Activated CD4-positive, alpha-beta T cell treated with anti-CD3 and anti-CD28 coated beads, Interleukin-2, amount 10 ng/mL, durations not matched to agents 7 days and 5 days (primary cell): ENCODE data around the gene KPNA6. TPM values are rescaled to one million over a fixed set of nuclear protein-coding genes. Genes with fewer than 3 reads are reported as not detected.
A peak's percentile ranks its signal among the peaks of the same experiment; 100 is the strongest.
"Not testable (repeated sequence)": the region's sequence is repeated elsewhere in the genome, so short reads cannot be mapped to it uniquely, and the experiment has no call there.

Experiments
- CTCF ChIA-PET: fragments of 350-600 bp; sonication (Branson Sonifier 250); formaldehyde crosslinking; loops from one replicate; lab custom pipeline; 2021; ENCODE audit warnings: antibody characterized with exemption; lab: Charles Lee
- POLR2A ChIA-PET: fragments of 350-600 bp; sonication (Branson Sonifier 250); formaldehyde crosslinking; loops from one replicate; lab custom pipeline; 2021; ENCODE audit warnings: antibody characterized with exemption; lab: Charles Lee
- DNase-seq: peaks from one replicate; pipeline ENCODE4 v3.0.0-alpha.2; 2020
- H3K27ac Mint-ChIP-seq: one replicate; pipeline ENCODE4 v1.8.0; 2021; ENCODE audit warnings: mild to moderate bottlenecking, moderate library complexity, mixed read lengths
- H3K27me3 Mint-ChIP-seq: one replicate; pipeline ENCODE4 v1.8.0; 2021; ENCODE audit warnings: mixed read lengths
- H3K36me3 Mint-ChIP-seq: one replicate; pipeline ENCODE4 v1.8.0; 2021; ENCODE audit warnings: low read depth, mixed read lengths
- H3K4me1 Mint-ChIP-seq: one replicate; pipeline ENCODE4 v1.8.0; 2021; ENCODE audit warnings: mixed read lengths
- H3K4me3 Mint-ChIP-seq: one replicate; pipeline ENCODE4 v1.8.0; 2021; ENCODE audit warnings: mild to moderate bottlenecking, moderate library complexity, mixed read lengths
- H3K9me3 Mint-ChIP-seq: one replicate; pipeline ENCODE4 v1.8.0; 2021; ENCODE audit warnings: mixed read lengths
- total RNA-seq, 2 experiments: library from RNA; stranded (reverse); gene quantifications; one replicate each; pipeline ENCODE4 v1.2.3, GENCODE V29; 2021

Gene KPNA6
- total RNA-seq, 2 experiments from 2014 or later: 64.8 to 64.9 TPM

- H3K27ac Mint-ChIP-seq: no peak overlapping the region
- no peaks in the 10 kb centered on the region for H3K27me3 Mint-ChIP-seq
- no peak overlapping the region for H3K4me3 Mint-ChIP-seq
- H3K4me1 Mint-ChIP-seq: peaks cover 6% of the 10 kb centered on the region
- H3K9me3 Mint-ChIP-seq: no peaks in the 10 kb centered on the region
- no peak for DNase-seq
- H3K36me3 Mint-ChIP-seq: peaks cover 11% of the 10 kb centered on the region
- ChIA-PET CTCF (interaction anchor here (0.9 kb wide), 1 partner anchor 20 kb away, joined by 3 read pairs; no protein-coding TSS in a partner anchor), POLR2A (no interaction called here)
These were observed 3.7 kb upstream of the KPNA6 start for GRCh38 chr1:32104127-32104526.

- Mint-ChIP-seq H3K27ac (no peak overlapping the region), H3K4me3 (no peak overlapping the region), H3K36me3 (peaks cover 10% of the 10 kb centered on the region), H3K9me3 (no peaks in the 10 kb centered on the region), H3K4me1 (peaks cover 13% of the 10 kb centered on the region), H3K27me3 (no peaks in the 10 kb centered on the region)
- DNase-seq: no peak
- ChIA-PET CTCF (interaction anchor here (0.6 to 0.8 kb wide), 2 partner anchors 9 to 49 kb away, joined by 3 to 5 read pairs; no protein-coding TSS in a partner anchor), POLR2A (no interaction called here)
These were observed 2.5 kb upstream of the KPNA6 start for GRCh38 chr1:32105338-32105737.

GRCh38 chr1:32106663-32107275 lies 1.1 kb upstream of the KPNA6 start:
- peak overlapping the region; percentile 33 for H3K4me3 Mint-ChIP-seq
- H3K9me3 Mint-ChIP-seq: no peaks in the 10 kb centered on the region
- H3K36me3 Mint-ChIP-seq: peaks cover 6% of the 10 kb centered on the region
- DNase-seq: no peak
- ChIA-PET POLR2A (no interaction called here), CTCF (interaction anchor here (0.6 kb wide), 2 partner anchors 469 to 844 kb away, joined by 3 read pairs; no protein-coding TSS in a partner anchor)
- H3K27me3 Mint-ChIP-seq: no peaks in the 10 kb centered on the region
- H3K4me1 Mint-ChIP-seq: peaks cover 28% of the 10 kb centered on the region
- H3K27ac Mint-ChIP-seq: peak overlapping the region; percentile 78

- Mint-ChIP-seq H3K4me3 (peak overlapping the region; percentile 1), H3K9me3 (no peaks in the 10 kb centered on the region), H3K36me3 (peaks cover 12% of the 10 kb centered on the region), H3K27ac (peak overlapping the region; percentile 26), H3K4me1 (peaks cover 53% of the 10 kb centered on the region), H3K27me3 (no peaks in the 10 kb centered on the region)
- ChIA-PET POLR2A (interaction anchor here (0.5 to 0.7 kb wide), 3 partner anchors 38 to 286 kb away, joined by 3 read pairs; partner anchors contain the start of gene TMEM39B), CTCF (interaction anchor here (0.5 to 1.4 kb wide), 5 partner anchors 8 to 63 kb away, joined by 3 to 4 read pairs (median 3); no protein-coding TSS in a partner anchor)
- no peak for DNase-seq
These were observed 3.3 kb downstream of the KPNA6 start for GRCh38 chr1:32111040-32111623.

GRCh38 chr1:32111789-32112188 lies 3.9 kb downstream of the KPNA6 start:
- H3K27me3 Mint-ChIP-seq: no peaks in the 10 kb centered on the region
- peaks cover 57% of the 10 kb centered on the region for H3K4me1 Mint-ChIP-seq
- no peak overlapping the region for H3K27ac Mint-ChIP-seq
- H3K36me3 Mint-ChIP-seq: peaks cover 12% of the 10 kb centered on the region
- H3K9me3 Mint-ChIP-seq: no peaks in the 10 kb centered on the region
- POLR2A ChIA-PET: interaction anchor here (0.6 to 0.7 kb wide), 2 partner anchors 39 to 81 kb away, joined by 3 read pairs; partner anchors contain the start of gene TMEM39B
- H3K4me3 Mint-ChIP-seq: no peak overlapping the region
- DNase-seq: no peak
- CTCF ChIA-PET: interaction anchor here (0.5 to 1.7 kb wide), 3 partner anchors 8 to 16 kb away, joined by 3 to 4 read pairs (median 4); no protein-coding TSS in a partner anchor

- peak overlapping the region; percentile 58 for H3K27ac Mint-ChIP-seq
- H3K4me1 Mint-ChIP-seq: peaks cover 53% of the 10 kb centered on the region
- H3K27me3 Mint-ChIP-seq: no peaks in the 10 kb centered on the region
- CTCF ChIA-PET: interaction anchor here (0.7 to 1.7 kb wide), 4 partner anchors 15 to 505 kb away, joined by 3 to 4 read pairs (median 3); no protein-coding TSS in a partner anchor
- H3K36me3 Mint-ChIP-seq: peaks cover 12% of the 10 kb centered on the region
- H3K9me3 Mint-ChIP-seq: no peaks in the 10 kb centered on the region
- POLR2A ChIA-PET: no interaction called here
- no peak overlapping the region for H3K4me3 Mint-ChIP-seq
- DNase-seq: peak; percentile 7
These were observed 5.0 kb downstream of the KPNA6 start for GRCh38 chr1:32112806-32113375.

- H3K27me3 Mint-ChIP-seq, POLR2A ChIA-PET, H3K9me3 Mint-ChIP-seq, DNase-seq, H3K27ac Mint-ChIP-seq, H3K4me3 Mint-ChIP-seq: not testable (repeated sequence)
- Mint-ChIP-seq H3K36me3 (peaks cover 11% of the 10 kb centered on the region), H3K4me1 (peaks cover 57% of the 10 kb centered on the region)
- CTCF ChIA-PET: interaction anchor here (0.7 to 1.7 kb wide), 3 partner anchors 14 to 506 kb away, joined by 3 to 4 read pairs (median 3); no protein-coding TSS in a partner anchor
These were observed 5.6 kb downstream of the KPNA6 start for GRCh38 chr1:32113436-32113835.

- peaks cover 54% of the 10 kb centered on the region for H3K4me1 Mint-ChIP-seq
- H3K27ac Mint-ChIP-seq: no peak overlapping the region
- H3K36me3 Mint-ChIP-seq: peaks cover 9% of the 10 kb centered on the region
- ChIA-PET POLR2A (interaction anchor here (0.6 kb wide), 2 partner anchors 24 to 142 kb away, joined by 3 read pairs; no protein-coding TSS in a partner anchor), CTCF (no interaction called here)
- H3K4me3 Mint-ChIP-seq: no peak overlapping the region
- no peaks in the 10 kb centered on the region for H3K27me3 Mint-ChIP-seq
- no peak for DNase-seq
- H3K9me3 Mint-ChIP-seq: no peaks in the 10 kb centered on the region
These were observed 6.6 kb downstream of the KPNA6 start for GRCh38 chr1:32114420-32114819.

GRCh38 chr1:32115496-32115895 lies 7.6 kb downstream of the KPNA6 start:
- DNase-seq: no peak
- ChIA-PET POLR2A (no interaction called here), CTCF (no interaction called here)
- no peak overlapping the region for H3K27ac Mint-ChIP-seq
- no peak overlapping the region for H3K4me3 Mint-ChIP-seq
- H3K9me3 Mint-ChIP-seq: no peaks in the 10 kb centered on the region
- H3K4me1 Mint-ChIP-seq: peaks cover 49% of the 10 kb centered on the region
- peaks cover 8% of the 10 kb centered on the region for H3K36me3 Mint-ChIP-seq
- no peaks in the 10 kb centered on the region for H3K27me3 Mint-ChIP-seq

GRCh38 chr1:32116531-32116930 lies 8.7 kb downstream of the KPNA6 start:
- no peak for DNase-seq
- Mint-ChIP-seq H3K27ac (peak overlapping the region; percentile 36), H3K27me3 (no peaks in the 10 kb centered on the region), H3K36me3 (peaks cover 9% of the 10 kb centered on the region), H3K9me3 (no peaks in the 10 kb centered on the region), H3K4me1 (peaks cover 45% of the 10 kb centered on the region), H3K4me3 (no peak overlapping the region)
- ChIA-PET POLR2A (no interaction called here), CTCF (interaction anchor here (0.6 kb wide), 1 partner anchor 596 kb away, joined by 4 read pairs; no protein-coding TSS in a partner anchor)

GRCh38 chr1:32122151-32122550 lies 14.3 kb downstream of the KPNA6 start:
- POLR2A ChIA-PET: no interaction called here
- peaks cover 11% of the 10 kb centered on the region for H3K36me3 Mint-ChIP-seq
- H3K4me1 Mint-ChIP-seq: peaks cover 38% of the 10 kb centered on the region

GRCh38 chr1:32123361-32123760 lies 15.5 kb downstream of the KPNA6 start:
- DNase-seq, H3K4me3 Mint-ChIP-seq, POLR2A ChIA-PET, H3K27me3 Mint-ChIP-seq, H3K9me3 Mint-ChIP-seq: not testable (repeated sequence)
- Mint-ChIP-seq H3K27ac (peak overlapping the region; percentile 19), H3K4me1 (peaks cover 42% of the 10 kb centered on the region), H3K36me3 (peaks cover 11% of the 10 kb centered on the region)
- CTCF ChIA-PET: interaction anchor here (0.6 to 1.0 kb wide), 3 partner anchors 15 to 123 kb away, joined by 3 read pairs; partner anchors contain the start of gene KPNA6

More at GRCh38 chr1:32122151-32122550, 14.3 kb downstream of the KPNA6 start:
- no peak overlapping the region for H3K4me3 Mint-ChIP-seq
- DNase-seq: no peak
- H3K27ac Mint-ChIP-seq: peak overlapping the region; percentile 84
- CTCF ChIA-PET: interaction anchor here (0.6 to 1.1 kb wide), 4 partner anchors 13 to 173 kb away, joined by 3 read pairs; partner anchors contain the start of gene KPNA6
- H3K9me3 Mint-ChIP-seq: no peaks in the 10 kb centered on the region
- H3K27me3 Mint-ChIP-seq: no peaks in the 10 kb centered on the region
